SK-N-SH treated with all-trans-retinoic acid at 6 μM for 48 hours (cell line): ENCODE measurements around the gene NANOGP8.

Experiments
- ATAC-seq: fragments of 200-7000 bp; cut with Tn5 transposase; 3 replicates; pipeline ENCODE4 v1.9.1; 2020; ENCODE audit warnings: mild to moderate bottlenecking, moderate library complexity
- ARNTL ChIP-seq: fragments of 450-650 bp; formaldehyde crosslinking; IDR thresholded peaks from 2 replicates; pipeline ENCODE4 v1.5.0; 2020; ENCODE audit warnings: low read depth, mild to moderate bottlenecking, moderate library complexity, borderline replicate concordance
- BACH2 ChIP-seq: fragments of 250-450 bp; sonication (Bioruptor Pico); IDR thresholded peaks from 2 replicates; pipeline ENCODE4 v1.9.0; 2021; ENCODE audit warnings: mild to moderate bottlenecking, borderline replicate concordance
- CSDC2 ChIP-seq: fragments of 250-450 bp; sonication (Bioruptor Pico); IDR thresholded peaks from 2 replicates; pipeline ENCODE4 v1.5.0; 2020; ENCODE audit warnings: mild to moderate bottlenecking, moderate library complexity
- CSRNP3 ChIP-seq: fragments of 250-450 bp; sonication (Bioruptor Pico); IDR thresholded peaks from 2 replicates; pipeline ENCODE4 v1.5.1; 2021; ENCODE audit warnings: mild to moderate bottlenecking, moderate library complexity
- ESRRG ChIP-seq: fragments of 250-450 bp; sonication (Bioruptor Pico); IDR thresholded peaks from 2 replicates; pipeline ENCODE4 v1.6.1; 2021; ENCODE audit warnings: mild to moderate bottlenecking
- GLIS3 ChIP-seq: fragments of 250-450 bp; sonication (Bioruptor Pico); IDR thresholded peaks from 2 replicates; pipeline ENCODE4 v1.5.0; 2020; ENCODE audit warnings: mild to moderate bottlenecking, moderate library complexity
- ISL1 ChIP-seq: fragments of 250-450 bp; sonication (Bioruptor Pico); IDR thresholded peaks from 2 replicates; pipeline ENCODE4 v2.1.2; 2022; ENCODE audit warnings: mild to moderate bottlenecking, moderate library complexity
- OSR1 ChIP-seq: fragments of 250-450 bp; sonication (Bioruptor Pico); IDR thresholded peaks from 2 replicates; pipeline ENCODE4 v1.8.0; 2022; ENCODE audit warnings: moderate library complexity, mild to moderate bottlenecking, inconsistent platforms
- PPARA ChIP-seq: fragments of 250-450 bp; sonication (Bioruptor Pico); IDR thresholded peaks from 2 replicates; pipeline ENCODE4 v1.5.0; 2020; ENCODE audit warnings: mild to moderate bottlenecking, borderline replicate concordance
- RARB ChIP-seq: fragments of 250-450 bp; sonication (Bioruptor Pico); IDR thresholded peaks from 2 replicates; pipeline ENCODE4 v1.8.0; 2021; ENCODE audit warnings: mild to moderate bottlenecking, moderate library complexity
- SNAI2 ChIP-seq: fragments of 250-450 bp; sonication (Bioruptor Pico); IDR thresholded peaks from 2 replicates; pipeline ENCODE4 v1.5.0; 2020; ENCODE audit warnings: mild to moderate bottlenecking, moderate library complexity
- TCF4 ChIP-seq: fragments of 250-450 bp; sonication (Bioruptor Pico); IDR thresholded peaks from 2 replicates; pipeline ENCODE4 v1.8.0; 2021; ENCODE audit warnings: mild to moderate bottlenecking, moderate library complexity, borderline replicate concordance
- TSHZ2 ChIP-seq: fragments of 250-450 bp; sonication (Bioruptor Pico); IDR thresholded peaks from 2 replicates; pipeline ENCODE4 v1.5.0; 2020; ENCODE audit warnings: mild to moderate bottlenecking, moderate library complexity
- ZC3H10 ChIP-seq: fragments of 250-450 bp; sonication (Bioruptor Pico); IDR thresholded peaks from 2 replicates; pipeline ENCODE4 v1.5.1; 2021; ENCODE audit warnings: mild to moderate bottlenecking, moderate library complexity
- ZFP3 ChIP-seq: fragments of 250-450 bp; sonication (Bioruptor Pico); IDR thresholded peaks from 2 replicates; pipeline ENCODE4 v1.5.0; 2020; ENCODE audit warnings: mild to moderate bottlenecking, moderate library complexity
- ZFP30 ChIP-seq: fragments of 450-650 bp; formaldehyde crosslinking; IDR thresholded peaks from 2 replicates; pipeline ENCODE4 v1.5.0; 2022; ENCODE audit warnings: mild to moderate bottlenecking, moderate library complexity
- ZNF70 ChIP-seq: fragments of 450-650 bp; formaldehyde crosslinking; IDR thresholded peaks from 2 replicates; pipeline ENCODE4 v1.5.0; 2020; ENCODE audit warnings: mild to moderate bottlenecking, moderate library complexity
- ZNF8 ChIP-seq: fragments of 450-650 bp; formaldehyde crosslinking; IDR thresholded peaks from 2 replicates; pipeline ENCODE4 v1.5.0; 2020; ENCODE audit warnings: mild to moderate bottlenecking, moderate library complexity
- TF ChIP-seq, protein P1 (sequence below): fragments of 250-450 bp; sonication (Bioruptor Pico); IDR thresholded peaks from 2 replicates; pipeline ENCODE4 v1.5.1; 2020; ENCODE audit warnings: low read depth, mild to moderate bottlenecking, moderate library complexity
- TF ChIP-seq, protein P2 (sequence below): fragments of 250-450 bp; sonication (Bioruptor Pico); IDR thresholded peaks from 2 replicates; pipeline ENCODE4 v1.8.0; 2021; ENCODE audit warnings: low read depth, mild to moderate bottlenecking, moderate library complexity, borderline replicate concordance
- TF ChIP-seq, protein P3 (sequence below): fragments of 250-450 bp; sonication (Bioruptor Pico); IDR thresholded peaks from 2 replicates; pipeline ENCODE4 v1.8.0; 2020; ENCODE audit warnings: mild to moderate bottlenecking, moderate library complexity, borderline replicate concordance

The NANOGP8 gene

GRCh38 chr15:35118960-35119359 is 33.9 kb upstream of the NANOGP8 start:
- TF ChIP-seq, protein P1, sequence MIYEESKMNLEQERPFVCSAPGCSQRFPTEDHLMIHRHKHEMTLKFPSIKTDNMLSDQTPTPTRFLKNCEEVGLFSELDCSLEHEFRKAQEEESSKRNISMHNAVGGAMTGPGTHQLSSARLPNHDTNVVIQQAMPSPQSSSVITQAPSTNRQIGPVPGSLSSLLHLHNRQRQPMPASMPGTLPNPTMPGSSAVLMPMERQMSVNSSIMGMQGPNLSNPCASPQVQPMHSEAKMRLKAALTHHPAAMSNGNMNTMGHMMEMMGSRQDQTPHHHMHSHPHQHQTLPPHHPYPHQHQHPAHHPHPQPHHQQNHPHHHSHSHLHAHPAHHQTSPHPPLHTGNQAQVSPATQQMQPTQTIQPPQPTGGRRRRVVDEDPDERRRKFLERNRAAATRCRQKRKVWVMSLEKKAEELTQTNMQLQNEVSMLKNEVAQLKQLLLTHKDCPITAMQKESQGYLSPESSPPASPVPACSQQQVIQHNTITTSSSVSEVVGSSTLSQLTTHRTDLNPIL (CRISPR knock-in tag) = no peak
- TF ChIP-seq CSDC2 (CRISPR knock-in tag) (no peak), ZFP3 (CRISPR knock-in tag) (no peak), PPARA (CRISPR knock-in tag) (no peak), ARNTL (no peak), ZC3H10 (no peak), BACH2 (CRISPR knock-in tag) (no peak), ZNF70 (CRISPR knock-in tag) (no peak), ESRRG (CRISPR knock-in tag) (no peak)
- TF ChIP-seq, protein P2, sequence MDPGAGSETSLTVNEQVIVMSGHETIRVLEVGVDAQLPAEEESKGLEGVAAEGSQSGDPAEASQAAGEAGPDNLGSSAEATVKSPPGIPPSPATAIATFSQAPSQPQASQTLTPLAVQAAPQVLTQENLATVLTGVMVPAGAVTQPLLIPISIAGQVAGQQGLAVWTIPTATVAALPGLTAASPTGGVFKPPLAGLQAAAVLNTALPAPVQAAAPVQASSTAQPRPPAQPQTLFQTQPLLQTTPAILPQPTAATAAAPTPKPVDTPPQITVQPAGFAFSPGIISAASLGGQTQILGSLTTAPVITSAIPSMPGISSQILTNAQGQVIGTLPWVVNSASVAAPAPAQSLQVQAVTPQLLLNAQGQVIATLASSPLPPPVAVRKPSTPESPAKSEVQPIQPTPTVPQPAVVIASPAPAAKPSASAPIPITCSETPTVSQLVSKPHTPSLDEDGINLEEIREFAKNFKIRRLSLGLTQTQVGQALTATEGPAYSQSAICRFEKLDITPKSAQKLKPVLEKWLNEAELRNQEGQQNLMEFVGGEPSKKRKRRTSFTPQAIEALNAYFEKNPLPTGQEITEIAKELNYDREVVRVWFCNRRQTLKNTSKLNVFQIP (CRISPR knock-in tag) = no peak
- ATAC-seq = no peak

DNA sequence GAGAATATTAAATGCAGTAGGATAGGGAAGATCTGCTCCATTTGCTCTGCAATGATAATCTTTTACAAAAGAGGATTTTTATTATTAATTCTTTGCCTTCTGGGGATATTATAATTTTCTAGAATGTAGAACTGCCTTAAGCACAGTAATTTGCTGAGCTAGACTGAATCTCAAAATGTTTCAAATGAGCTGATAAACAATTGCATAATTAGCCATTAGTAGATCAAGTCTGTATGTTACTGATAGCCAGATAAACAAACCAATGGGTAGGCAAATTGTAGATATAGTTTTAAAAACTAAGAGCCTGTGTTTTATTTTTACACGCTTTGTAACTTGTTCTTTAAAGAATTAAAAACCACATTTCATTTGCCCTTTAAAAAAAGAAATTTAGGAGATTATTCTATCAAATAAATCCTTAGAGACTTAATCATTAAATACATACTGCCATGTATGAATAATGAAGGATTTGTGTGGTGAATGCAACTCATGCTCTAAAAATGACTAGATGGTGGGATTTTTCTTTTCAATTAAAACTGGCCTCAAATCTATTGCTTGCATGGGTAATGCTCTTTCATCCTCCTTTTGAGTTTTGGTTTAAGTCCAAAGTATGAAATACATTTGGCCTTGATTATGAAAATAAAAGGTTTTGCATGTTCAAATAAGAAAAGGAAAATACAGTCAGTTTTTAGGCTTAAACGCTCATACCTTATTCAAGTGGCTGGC is 32.6 kb upstream of the NANOGP8 start:
- no peak for ATAC-seq
- no peak for TF ChIP-seq TSHZ2 (CRISPR knock-in tag)
- no peak for TF ChIP-seq ZFP30 (CRISPR knock-in tag)
- no peak for TF ChIP-seq ZNF8 (CRISPR knock-in tag)
- no peak for TF ChIP-seq SNAI2 (CRISPR knock-in tag)
- TF ChIP-seq, protein P3, sequence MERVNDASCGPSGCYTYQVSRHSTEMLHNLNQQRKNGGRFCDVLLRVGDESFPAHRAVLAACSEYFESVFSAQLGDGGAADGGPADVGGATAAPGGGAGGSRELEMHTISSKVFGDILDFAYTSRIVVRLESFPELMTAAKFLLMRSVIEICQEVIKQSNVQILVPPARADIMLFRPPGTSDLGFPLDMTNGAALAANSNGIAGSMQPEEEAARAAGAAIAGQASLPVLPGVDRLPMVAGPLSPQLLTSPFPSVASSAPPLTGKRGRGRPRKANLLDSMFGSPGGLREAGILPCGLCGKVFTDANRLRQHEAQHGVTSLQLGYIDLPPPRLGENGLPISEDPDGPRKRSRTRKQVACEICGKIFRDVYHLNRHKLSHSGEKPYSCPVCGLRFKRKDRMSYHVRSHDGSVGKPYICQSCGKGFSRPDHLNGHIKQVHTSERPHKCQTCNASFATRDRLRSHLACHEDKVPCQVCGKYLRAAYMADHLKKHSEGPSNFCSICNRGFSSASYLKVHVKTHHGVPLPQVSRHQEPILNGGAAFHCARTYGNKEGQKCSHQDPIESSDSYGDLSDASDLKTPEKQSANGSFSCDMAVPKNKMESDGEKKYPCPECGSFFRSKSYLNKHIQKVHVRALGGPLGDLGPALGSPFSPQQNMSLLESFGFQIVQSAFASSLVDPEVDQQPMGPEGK = no peak
- no peak for TF ChIP-seq RARB (CRISPR knock-in tag)
- no peak for TF ChIP-seq ZFP3 (CRISPR knock-in tag)
- no peak for TF ChIP-seq CSRNP3 (CRISPR knock-in tag)

DNA sequence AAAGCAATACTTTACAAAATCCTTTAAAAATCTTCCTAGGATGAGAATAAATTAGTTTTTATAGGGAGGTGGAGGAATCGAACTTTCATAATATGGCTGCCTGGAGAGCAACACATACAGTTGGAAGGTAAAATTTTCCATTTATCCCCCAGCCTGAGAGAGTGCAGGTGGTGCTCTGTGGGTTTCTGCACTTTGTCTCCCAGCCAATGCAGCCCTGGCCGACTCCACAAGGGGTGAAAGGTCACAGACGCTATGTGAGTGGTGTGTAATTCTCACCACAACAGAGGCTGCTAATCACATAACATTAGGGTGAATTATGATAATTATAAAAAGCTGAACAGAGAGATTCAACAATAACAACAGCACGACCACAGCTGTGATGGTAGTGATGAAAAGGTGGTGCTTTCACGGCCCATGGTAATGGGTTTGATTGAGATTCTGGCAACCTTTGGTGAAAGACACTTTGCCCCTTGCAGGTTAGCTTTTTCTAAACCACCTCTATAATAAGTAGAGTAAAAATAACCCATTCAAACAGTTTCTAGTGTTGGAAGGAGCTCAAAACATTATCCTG is 30.1 kb upstream of the NANOGP8 start:
- no peak for ATAC-seq
- no peak for TF ChIP-seq RARB (CRISPR knock-in tag)
- TF ChIP-seq GLIS3 = no peak
- no peak for TF ChIP-seq TCF4 (CRISPR knock-in tag)
- TF ChIP-seq ZFP30 (CRISPR knock-in tag) = no peak
- no peak for TF ChIP-seq ARNTL
- TF ChIP-seq ISL1 (CRISPR knock-in tag) = no peak
- no peak for TF ChIP-seq OSR1 (CRISPR knock-in tag)
- TF ChIP-seq ZNF70 (CRISPR knock-in tag) = no peak
- TF ChIP-seq TSHZ2 (CRISPR knock-in tag) = no peak
- no peak for TF ChIP-seq SNAI2 (CRISPR knock-in tag)
- TF ChIP-seq, protein P1 (CRISPR knock-in tag) = no peak
- TF ChIP-seq ZFP3 (CRISPR knock-in tag) = no peak
- no peak for TF ChIP-seq ZNF8 (CRISPR knock-in tag)
- TF ChIP-seq CSRNP3 (CRISPR knock-in tag) = no peak
